Tongue (tissue), 2 donors: ENCODE data around the gene PMEPA1. TPM values are rescaled to one million over a fixed set of nuclear protein-coding genes. Genes with fewer than 3 reads are reported as not detected.

Source experiments
- DNase-seq: peaks from one replicate; pipeline ENCODE4 v3.0.0-alpha.2; 2015
- total RNA-seq: library from RNA; depleted of rRNA; stranded (reverse); fragments of >200 nt; gene quantifications from one replicate; pipeline ENCODE4 v1.2.3, GENCODE V29; 2014

Gene PMEPA1
- total RNA-seq, 1 donor from 2014 or later, result 12.1 TPM

DNA sequence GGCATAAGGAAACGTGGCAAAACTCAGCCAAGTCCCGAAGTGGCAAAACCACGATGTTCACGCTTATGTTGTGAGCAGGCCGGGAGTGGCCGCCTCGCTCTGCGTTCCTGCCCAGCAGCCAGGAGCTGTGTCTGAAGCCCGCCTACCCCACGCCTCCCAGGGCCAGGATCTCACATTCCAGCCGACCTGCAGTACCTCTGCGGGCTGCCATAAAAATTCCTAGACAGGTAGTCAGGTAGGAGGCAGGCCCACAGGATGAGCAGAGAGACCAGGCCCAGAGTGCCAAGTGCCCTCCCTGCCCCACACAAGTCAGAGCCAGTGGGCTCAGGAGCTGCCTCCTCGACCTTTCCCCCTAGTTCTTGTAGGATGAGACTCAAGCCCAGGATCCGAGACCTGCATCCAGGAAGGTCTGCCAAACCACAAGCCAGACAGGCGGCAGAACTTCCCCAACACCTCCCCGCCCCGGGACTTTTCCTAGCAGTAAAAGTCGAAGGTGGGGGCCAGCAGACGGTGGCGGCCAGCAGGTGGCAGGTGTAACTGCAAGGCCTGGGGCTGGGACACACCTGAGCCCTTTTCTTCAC lies 16.7 kb downstream of the PMEPA1 start:
- DNase-seq, result no peak

DNA sequence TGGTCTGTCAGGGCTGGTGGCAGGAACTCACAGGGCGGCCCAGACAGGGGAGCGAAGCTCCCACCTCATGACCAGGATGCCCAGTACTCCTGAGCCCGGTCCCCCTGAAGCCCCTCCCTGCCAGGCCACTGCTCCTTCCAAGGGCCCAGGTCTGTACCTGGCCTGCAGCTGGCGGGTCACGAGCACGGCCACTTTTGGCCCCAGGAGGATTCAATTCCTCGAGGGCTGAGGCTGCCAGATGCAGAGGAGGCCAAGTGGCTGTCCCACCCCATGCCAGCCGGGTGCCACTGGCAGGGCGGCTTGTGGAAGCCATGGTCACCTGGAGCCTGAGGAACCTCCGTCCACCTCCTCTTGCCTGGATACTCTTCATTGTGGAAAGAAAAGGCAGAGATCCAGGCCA lies 17.4 kb downstream of the PMEPA1 start:
- no peak for DNase-seq

DNA sequence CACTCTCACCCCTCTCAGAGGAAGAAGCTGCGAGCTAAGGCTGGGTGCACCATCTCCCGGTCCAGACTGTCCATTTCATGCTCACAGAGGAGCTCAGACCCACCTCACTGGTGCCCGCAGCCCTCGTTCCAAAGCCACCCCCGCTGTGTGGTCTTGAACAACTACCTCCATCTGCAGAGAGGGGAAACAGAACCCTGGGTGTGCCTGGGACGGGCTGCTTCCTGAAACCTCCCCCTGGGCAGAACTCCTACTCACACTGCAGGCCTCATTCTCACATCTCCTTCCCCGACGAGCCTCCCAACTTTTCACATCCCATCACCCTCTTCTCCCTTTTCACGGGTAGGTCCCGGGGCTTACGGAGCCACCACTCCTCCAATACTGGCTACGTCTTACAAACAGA lies 18.1 kb downstream of the PMEPA1 start:
- no peak for DNase-seq

DNA sequence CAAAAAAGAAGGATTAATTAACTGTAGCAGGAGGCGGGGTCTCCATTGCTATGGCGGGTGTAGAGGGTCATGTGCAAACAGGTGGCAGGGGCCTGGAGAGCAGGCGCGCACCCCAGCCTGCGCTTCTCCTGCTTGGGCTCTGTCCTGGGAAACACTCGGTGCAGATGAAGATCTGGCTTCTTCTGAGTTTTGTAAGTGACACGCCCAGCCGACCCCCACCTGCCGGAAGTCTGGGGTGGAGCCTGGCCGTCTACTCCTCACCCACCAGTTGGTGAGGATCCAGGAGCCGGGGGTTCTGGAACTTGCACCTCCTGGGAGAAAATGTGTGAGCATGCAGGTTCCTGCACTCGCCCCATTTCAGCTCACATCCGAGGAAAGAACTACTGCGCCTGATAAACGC lies 19.3 kb downstream of the PMEPA1 start:
- DNase-seq, result no peak

DNA sequence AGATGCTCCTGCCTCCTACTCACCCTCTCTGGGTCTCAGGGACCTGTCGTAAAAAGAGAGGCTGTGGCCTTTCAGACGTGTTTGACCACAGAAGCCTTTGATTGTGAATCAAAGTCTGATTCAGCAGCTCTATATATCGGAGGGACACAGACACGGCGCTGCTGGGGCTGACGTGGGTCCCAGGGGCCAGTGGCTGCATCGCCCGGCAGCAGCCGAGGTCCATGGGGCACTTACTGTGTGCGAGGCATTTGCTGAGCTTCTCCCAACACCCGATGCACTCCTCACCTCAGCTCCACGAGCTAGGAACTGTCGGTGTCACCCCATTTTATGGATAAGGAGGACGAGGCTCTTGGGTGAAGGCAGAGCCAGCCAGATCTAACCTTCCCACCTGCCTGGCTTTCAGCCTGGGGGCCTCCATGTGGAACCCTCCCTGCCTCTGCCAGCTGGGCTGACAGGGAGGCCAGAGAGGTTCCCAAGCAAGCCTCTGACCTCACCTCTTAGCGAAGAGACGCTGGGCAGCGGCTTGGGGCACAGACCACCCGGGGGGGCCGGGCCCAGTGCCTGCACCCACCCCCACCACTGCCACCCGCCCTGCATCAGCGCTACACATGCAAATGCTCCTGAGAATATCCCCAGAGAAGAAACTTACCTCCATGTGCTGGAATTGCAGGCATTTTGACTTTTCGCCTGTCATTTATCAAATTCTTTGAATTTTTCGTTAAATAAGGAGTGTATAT lies 19.9 kb downstream of the PMEPA1 start:
- no peak for DNase-seq

DNA sequence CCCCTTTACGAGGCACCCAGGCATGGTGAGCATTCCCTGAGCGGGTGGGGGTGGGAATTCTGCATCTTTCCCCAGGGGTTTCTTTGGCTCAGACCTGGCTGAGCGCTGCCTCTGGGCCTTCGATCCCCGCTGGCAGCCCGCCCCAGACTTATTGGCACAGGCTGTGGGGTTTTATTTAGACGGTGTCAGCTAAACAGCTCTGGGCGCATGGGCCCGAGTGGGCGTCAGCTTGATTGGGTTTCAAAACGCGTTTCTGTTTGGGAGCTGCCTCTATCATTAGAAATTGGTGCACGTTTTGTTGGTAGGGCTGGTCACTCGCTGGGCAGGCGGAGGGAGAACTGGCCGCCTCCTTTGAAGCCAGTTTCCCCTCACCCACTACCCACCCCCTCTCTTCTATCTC lies 21.0 kb downstream of the PMEPA1 start:
- peak; percentile 37 for DNase-seq

DNA sequence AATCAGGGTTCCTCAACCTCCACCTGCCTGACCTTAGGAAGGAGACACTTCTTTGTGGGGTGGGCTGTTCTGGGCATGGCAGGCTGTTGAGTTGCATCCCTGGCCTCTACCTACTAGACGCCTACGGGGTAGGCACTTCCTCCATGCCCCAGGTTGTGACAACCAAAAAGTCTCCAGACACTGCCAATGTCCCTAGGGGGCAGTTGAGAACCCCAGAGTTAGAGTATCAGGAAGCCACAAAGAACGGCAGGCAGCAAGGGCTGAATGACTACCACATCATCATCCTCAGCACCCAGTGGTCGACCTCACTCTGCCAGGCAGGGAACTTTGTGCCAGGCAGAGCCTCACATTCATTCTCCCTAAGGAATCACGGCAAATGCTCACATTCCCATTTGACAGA lies 21.5 kb downstream of the PMEPA1 start:
- DNase-seq, result no peak

DNA sequence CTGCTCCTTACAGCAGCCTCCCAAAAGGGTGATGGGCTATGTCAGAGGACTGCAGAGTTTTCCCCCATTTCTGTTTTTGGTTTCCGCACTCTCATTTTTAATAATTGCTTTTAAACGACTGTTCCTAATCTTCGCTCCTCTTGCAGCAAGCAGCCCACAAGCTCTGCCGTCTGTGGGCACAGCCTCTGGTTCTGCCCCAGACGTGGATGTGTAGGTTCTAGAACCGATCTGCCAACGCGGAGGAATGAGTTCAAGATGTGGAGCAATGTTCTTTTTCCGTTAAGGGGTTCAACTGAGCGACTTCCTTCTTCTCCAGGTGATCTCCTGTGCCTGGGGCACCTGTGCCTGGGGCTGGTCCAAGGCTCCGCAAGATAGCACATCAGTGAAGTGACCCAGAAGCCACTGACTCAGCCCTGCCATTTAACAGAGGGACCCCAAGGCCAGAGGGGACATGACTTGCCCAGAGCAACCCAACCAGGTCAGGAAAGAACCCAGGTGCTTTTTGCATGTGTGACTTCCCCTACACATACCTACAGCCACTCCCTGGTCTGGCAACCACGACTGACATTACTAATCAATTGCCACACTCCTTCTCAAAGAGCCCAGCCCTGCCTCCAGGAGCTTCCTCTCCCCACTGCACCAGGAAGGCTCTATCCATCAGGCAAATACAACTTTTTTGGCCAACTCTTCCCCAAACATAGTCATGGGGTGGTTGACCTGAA lies 22.7 kb downstream of the PMEPA1 start:
- no peak for DNase-seq

DNA sequence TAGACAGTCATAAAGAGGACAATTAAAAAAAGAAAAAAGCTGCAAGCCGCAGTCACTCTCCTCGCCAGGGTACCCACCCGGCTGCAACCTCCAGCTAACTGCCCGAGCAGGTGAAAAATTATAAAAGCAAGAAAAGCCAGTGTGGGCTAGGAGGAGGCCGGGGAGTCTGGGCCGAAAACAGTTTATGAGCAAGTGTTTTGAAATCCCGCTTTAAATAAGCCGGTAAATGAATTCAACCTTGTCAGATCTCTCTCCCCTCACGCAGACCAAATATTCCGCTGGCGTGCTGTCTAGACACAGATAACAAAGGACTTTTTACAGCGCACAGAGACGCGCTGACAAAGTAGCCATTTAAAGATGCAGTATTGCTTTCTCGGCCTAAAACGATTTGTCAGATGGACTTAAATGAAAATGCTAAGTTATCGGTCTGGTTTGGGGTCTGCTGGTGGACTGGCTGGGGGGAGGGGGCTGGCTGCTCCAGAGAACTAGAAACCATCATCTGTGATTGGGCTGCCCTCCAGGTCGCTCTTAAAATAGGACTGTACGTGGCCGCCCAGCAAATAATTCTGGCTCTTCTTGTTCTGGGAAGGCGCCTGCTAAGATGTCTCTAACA lies 24.6 kb downstream of the PMEPA1 start:
- DNase-seq, result peak; percentile 49

DNA sequence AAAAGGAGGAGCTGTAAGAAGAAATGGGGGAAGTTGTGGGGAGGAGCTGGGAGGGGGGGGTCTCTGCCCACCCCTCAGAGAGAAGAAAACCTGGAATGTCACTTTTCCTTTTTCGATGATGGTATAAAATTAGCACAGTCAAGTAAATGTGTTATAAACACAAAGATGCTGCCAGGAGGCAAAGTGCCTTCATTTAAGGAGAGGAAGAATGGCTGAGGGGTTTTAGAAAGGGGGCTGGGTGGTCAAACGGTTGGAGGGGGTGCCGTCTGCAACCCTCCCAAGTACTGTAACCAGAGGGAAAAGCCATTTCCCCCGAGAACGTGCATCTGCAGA lies 25.0 kb downstream of the PMEPA1 start:
- DNase-seq, result no peak

DNA sequence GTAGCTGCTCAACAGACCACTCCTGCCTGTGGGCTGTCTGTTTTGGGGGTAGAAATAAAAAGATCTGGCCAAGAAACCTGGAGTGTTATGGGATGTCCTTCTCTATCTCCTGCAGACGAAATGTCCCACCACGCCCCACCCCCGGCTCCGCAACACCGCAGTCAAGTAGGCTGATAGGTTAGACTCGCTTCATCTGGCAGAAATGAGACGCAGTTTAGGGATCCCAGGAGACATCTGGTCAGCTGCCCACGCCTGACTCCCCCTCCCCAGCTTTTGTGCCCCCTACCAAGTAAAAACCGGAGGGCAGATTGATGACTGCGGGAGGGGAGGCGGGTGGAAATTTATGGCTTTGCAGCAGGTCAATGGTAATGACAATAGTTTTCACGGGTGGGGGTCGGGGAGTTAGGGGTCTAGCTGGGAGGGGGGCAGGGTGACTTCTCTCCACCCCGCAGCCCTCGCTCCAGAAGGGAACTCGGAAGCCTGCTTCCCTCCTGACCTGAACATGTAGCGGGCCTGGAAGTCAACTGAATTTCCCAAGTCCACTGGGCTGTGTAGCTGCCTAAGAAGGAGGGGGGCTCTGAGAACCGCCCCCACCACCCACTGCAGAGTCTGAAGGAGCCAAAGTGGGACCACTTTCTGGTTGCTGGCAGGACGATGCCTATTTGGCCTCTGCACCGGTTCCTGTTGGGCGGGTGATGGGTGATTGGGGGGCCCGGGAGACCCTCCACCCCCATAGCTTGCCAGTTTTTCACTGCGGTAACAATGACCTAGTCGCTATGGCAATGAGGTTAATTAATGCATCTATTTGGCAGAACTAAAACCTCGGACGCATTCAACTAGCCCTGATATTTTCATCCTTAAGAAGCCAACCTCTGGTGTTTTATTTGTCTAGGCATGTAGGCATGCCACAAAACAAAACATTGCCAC lies 25.7 kb downstream of the PMEPA1 start:
- DNase-seq, result no peak

DNA sequence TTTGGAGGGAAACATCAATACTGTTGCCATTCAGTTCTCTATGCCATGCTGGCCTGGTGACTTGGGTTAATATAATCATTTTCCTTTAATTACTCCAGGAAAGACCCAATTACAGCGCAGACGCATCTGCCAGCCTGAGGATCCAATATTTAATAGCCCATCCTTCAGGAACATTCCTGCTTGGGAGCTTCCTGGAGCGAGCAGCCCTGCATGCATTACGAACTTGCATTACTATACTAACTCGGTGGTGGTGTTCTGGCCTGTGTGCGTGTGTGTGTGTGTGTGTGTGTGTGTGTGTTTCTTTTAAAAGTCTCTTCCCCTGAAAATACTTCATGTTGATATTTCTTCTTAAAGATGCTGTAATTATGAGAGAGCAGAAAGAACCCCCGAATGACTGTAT lies 26.5 kb downstream of the PMEPA1 start:
- DNase-seq, result no peak

DNA sequence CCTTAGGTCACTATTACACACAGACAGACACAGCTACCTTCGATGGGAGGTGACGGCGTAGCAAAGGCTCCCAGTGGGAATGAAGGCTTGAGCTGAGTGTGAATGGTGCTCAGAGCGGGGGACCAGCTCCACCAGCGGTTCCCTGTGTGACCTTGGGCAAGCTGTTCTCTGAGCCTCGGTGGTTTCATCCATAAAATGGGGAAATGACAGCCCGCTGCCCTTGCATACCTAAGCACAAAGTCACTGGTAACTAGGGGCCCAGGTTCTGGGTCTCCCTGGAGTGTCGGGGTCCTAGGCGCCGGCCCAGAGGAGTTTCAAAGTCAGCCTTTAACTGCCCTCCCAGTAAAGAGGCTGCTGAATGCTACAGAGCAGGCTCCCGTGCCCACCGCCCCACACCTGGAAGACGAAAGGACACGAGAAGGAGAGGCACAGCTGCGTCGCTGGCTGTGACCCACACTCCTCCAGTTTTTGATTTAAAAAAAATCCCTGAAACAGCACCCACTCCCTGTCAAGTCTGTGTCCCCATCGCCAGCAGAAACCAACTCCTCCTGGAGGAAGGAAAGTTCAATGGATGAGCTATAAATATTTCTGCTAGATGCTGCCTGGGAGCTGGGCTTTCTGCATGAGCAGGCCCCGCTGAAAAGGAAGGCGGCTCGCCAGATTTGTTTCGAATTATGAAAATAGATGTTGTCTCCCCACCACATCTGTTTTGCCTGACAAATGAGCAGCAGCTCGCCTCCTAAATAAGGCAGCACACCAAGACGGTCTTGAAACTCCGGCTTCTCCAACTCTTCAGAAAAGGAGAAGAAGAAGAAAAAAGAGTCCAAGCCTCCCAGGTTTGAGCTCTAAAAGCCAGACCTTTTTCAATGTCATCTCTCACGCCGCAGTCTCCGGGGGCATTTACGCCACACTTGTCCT lies 27.4 kb downstream of the PMEPA1 start:
- DNase-seq, result peak; percentile 84

DNA sequence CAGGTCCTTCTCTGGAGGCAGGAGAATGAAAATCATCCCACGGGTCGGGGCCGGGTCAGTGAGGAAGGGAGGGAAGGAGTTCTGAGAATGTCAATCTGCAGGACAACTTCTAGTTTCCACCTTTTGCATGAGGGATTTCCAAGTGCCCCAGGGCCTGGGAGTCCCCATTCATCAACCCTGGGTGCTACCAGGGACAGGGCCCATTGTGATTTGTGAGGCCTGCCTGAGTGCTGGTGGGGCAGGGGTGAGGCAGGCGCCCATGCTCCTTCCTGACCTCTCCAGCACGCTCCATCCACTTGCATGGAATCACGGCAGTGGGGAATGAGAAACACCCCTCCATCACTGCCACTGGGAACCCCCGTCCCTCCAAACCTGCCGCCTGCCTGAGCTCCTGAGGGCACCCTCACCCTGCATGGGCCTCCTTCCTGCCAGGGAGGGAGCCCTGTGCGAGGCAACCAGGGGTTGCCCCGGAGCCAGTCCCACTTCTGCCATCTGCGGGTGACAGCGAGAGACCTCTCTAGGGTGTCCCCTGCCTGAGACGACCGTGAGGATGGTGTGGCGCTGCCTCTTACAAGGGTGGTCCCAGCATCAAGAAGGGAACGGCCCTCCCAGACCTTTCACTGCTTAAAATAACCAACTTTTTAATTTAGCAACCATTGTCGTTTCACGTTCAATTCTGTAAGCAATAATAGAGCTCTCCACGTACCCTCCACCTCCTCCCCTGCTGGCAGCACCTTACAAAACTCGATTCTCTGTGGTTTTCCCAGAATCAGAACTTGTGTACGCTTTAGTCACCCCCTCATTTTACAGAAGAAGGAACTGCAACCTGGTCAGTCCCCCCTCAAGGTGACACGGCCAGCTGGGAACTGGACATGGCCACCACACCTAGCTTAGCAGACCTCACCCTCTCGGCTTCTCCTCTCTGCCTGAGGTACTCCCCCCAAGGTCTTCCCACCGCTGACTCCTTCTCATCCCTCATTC lies 28.6 kb downstream of the PMEPA1 start:
- no peak for DNase-seq

DNA sequence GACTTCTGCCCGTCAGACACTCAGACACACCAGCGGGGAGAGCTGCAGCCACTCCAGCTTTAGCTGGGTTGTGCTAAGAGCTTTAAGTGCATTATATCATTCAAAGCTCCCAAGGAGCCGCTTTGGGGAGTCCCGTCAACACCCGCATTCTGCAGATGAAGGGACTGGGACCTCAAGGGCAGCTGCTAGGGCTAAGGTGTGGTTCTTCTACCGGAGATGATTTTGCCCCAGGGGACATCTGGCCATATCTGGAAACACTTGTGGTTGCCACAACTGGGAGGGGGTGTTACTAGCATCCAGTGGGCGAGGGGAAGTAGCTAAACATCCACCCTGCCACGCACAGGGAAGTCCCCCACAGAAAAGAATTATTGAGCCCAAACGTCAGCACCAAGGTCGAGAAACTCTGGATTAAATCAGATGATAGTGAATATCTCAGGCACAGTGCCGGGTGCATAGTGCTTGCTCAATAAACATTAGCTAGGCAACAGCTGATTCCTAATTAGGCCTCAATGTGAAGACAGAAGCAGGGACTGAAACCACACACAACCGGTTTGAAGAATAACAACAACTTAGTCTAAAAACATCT lies 29.6 kb downstream of the PMEPA1 start:
- no peak for DNase-seq

DNA sequence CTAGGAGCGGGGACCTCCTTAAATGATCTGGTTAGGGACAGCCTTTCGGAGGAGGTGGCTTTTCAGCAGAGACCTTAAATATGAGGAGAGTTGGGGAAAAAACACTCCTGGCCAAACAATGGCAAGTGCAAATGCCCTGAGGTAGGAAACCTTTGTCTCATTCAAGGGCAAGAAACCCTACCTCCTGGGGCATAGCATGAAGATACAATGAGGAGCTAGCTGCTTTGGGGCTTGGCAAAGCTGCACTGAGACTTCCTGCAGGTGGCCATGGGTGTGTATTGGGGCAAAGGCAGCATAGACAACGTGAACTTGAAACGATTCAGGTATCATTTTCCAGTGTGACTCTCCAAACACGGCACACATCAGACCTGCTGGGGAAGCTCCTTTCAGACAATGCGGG lies 30.7 kb downstream of the PMEPA1 start:
- no peak for DNase-seq

DNA sequence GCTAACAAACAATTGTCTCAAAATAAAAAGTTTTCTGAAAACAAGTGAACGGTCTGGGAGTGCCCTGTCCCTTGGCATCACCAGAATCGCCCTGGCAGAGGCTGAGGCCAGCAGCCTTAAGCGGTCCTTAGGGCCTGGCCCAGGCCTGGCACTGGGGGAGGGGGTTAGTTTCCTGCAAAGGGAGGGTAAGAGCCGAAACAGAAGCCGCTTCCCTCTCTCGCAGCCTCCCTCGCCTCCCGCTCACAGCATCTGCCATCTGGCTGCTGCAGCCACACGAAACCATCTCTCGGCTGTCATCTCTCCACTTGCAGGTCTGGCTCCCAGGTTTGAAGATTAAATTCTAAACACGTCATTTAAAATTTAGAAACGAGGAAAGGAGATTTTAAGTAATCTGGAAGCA lies 31.5 kb downstream of the PMEPA1 start:
- peak; percentile 65 for DNase-seq

DNA sequence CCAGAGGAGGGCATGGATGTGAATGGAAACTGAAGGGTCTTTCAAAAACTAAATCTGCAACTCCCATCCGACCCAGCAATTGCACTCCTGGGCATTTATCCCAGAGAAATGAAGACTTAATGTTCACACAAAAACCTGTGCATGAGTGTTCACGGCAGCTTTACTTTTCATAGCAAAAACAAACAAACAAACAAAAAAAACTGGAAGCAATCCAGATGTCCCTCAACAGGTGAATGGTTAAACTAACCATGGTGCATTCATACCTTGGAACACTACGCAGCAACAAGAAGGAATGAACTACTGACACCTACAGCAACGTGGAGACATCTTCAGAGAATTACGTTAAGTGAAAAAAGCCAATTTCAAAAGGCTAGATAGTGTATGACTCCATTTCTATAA lies 32.2 kb downstream of the PMEPA1 start:
- no peak for DNase-seq
